GM21515 (cell line): ENCODE data around the gene SHCBP1L.
"Not testable (repeated sequence)": the region's sequence is repeated elsewhere in the genome, so short reads cannot be mapped to it uniquely, and the experiment has no call there.

Experiments used
- ATAC-seq: cut with Tn5 transposase; IDR thresholded peaks from one replicate; pipeline ENCODE4 v1.9.1; 2021; ENCODE audit not compliant: unreplicated experiment

Gene SHCBP1L

DNA sequence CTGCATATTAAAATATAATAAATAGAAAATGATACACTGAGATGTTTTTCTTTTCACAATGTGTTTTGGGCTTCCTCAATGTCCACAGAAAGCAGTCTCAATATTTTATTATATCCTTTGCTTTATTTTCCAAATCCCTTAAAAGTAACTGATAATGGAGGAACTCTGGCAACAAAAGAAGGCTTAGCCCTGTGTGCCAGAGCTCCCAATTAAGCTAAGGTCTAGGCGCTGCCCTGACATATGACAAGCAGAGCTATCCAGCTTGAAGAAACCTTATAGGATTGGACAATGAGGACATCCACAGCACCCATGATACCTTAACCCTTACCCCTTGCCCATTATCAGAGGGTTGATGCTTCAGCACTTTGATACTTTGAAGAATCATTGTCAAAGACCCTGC is 12.9 kb upstream of the SHCBP1L start:
- no peak for ATAC-seq

DNA sequence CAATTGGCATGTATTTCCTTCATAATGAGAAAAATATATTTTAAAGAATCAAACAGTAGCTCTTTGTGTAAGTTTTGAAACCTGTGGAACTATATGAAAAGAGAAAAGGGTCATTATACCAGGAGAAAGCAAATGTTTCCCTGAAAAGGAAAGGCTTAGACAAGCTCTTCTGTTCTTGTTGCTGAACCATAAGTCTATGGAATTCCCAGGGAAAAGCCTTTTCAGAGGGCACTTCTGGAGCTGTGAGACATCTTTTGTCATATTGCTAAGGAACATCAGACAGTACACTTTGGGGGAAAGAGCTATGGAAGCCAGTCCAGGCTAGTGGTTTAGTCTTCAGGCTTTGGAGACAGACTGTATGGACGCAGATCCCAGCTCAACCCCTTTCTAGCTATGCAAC is 12.1 kb upstream of the SHCBP1L start:
- ATAC-seq = no peak

DNA sequence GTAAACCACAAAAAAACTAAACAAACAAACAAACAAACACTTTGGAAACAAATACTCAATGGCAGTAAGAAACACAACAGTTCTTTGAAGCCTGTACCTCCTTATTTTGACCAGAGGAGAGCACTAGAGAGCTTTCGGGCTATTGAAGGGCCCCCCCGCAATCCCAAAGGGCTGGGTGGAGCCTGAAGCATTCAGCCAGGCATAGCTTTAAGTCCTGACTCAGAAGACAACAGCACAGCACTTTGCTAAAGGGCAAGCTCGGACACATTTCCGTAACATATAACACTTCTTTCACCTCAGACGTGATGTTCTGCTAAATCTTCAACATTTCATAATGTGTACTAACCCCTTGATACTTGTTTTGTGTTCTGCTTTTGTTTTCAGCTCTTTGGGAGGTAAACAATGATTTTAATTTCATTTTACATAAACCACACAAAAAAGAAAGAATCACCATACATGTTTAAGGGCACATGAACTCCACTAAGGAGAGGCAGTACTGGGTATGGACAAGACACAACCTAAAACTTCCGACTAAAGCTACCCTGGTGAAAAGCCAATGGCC is 9.7 kb upstream of the SHCBP1L start:
- ATAC-seq = peak; percentile 94

DNA sequence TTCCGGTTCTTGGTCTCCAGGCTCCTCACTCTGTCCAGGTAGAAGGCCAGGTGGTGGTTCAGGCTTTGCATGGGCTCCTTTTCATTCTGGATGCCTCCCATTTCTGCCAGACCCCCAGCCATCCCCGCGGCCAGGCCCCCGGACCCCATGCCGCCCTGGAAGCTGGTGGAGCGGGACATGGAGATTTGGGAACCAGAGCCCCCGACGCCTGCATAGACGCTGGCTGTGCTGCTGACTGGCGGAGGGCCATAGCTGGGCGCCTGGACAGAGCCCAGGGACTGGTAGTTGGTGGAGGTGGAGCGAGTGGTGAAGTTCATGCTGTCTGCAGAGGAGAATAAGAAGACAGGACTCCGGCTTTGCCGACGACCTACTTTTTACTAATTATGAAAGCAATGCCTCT is 7.1 kb upstream of the SHCBP1L start:
- ATAC-seq = no peak

DNA sequence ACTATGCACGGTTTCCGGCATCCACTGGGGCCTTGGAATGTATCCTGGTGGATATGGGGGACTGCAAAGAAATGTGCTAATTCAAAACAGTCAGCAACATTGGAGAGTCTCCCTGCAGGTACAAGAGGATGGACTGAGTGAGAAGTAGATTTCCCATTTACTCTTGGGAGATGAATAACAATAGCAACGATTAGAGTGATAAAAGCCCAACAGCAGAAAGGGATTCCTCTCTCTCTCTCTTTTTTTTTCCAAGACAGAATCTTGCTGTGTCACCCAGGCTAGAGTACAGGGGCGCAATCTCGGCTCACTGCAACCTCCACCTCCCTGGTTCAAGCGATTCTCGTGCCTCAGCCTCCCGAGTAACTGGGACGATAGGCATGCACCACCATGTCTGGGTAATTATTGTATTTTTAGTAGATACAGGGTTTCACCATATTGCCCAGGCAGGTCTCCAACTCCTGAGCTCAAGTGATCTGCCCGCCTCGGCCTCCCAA is 5.0 kb upstream of the SHCBP1L start:
- no peak for ATAC-seq

DNA sequence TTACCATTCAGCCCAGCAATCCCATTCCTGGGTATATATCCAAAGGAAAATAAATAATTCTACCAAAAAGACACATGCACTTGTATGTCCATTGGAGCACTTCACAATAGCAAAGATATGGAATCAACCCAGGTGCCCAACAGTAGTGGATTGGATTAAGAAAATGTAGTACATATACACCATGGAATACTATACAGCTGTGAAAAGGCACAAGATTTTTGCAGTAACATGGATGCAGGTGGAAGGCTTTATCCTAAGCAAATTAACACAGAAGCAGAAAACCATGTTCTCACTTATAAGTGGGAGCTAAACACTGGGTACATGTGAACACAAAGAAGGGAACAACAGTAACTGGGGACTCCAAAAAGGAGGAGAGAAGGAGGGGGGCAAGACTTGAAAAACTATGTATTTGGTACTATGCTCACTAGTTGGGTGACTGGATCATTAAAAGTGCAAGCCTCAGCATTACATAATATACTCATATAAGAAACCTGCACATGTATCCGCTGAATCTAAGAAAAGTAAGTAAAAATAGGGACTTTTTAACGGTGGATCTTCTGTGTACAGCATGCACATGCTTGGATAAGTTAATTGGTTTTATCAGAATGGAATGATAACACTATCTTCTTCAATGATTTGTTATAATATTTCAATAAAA is 3.9 kb upstream of the SHCBP1L start:
- ATAC-seq = no peak

DNA sequence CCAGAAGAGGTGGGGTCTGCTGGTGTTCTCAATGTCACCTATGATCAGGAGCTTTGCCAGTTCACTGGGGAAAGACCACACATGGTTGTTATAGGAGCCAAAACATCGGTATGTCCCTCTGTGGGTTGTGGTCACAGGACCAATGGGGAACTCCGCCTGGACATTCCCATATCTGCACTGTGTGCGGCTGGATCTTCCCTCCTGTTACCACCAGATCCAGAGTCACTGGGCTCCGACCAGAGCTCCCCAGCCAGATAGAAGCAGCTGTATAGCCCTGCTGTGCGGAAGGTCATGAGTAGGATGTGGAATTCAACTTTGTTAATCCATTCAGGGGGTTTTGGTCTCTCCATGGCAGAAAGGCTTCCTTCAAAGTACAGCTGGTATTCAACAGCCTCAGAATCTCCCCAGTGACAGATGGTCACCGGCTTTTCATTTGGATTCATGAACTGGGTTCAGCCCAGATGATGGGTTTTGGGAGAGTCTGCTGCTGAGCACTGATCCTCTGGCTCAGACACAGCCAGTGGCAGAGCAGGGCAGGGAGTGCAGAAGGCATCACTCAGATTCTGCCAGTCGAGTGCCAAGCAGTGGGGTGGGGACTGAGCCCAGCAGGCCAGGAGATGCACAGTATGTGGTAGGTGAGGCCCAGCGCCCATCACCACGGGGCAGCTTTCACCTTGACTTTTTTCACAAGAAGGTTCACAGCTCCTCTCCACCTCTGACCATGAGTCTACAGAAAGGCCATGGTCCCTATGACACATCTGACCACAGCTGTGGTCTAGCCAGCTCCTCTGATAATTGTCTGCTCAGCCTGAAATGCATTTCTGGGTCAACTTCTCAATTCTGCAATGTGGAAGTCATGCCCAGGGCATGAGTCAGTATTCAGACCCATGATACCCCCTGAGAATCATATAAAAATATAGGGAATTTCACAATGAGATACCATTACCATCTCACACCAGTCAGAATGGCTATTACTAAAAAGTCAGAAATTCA is 2.9 kb upstream of the SHCBP1L start:
- no peak for ATAC-seq

DNA sequence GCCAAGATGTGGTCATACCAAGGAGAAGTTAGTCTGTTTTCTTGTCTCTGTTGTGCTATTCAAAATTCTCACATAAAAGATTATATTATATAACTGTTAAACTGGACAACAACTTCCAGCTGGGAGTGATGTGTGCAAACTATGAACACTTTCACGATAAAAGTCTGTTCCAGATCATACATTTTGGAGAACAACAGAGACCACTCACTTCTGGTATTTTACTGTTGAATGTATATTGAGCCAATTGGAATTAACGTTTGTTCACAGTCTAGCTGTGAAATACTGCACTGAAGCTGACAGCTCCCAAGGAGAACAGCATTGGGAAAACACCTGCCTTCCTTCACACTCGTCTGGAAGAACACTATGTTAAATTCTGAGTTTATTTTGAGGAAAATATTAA is 860 bp upstream of the SHCBP1L start:
- ATAC-seq = no peak

DNA sequence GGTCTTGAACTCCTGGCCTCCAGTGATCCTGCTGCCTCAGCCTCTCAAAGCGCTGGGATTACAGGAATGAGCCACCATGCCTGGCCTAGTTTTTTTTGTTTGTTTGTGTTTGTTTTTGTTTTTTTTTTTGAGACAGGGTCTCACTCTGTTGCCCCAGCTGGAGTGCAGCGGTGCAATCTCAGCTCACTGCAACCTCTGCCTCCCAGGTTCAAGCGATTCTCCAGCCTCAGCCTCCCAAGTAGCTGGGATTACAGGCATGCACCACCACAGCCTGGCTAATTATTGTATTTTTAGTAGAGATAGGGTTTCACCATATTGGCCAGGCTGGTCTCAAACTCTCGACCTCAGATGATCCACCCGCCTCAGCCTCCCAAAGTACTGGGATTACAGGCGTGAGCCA is 9.6 kb downstream of the SHCBP1L start:
- not testable (repeated sequence) for ATAC-seq

DNA sequence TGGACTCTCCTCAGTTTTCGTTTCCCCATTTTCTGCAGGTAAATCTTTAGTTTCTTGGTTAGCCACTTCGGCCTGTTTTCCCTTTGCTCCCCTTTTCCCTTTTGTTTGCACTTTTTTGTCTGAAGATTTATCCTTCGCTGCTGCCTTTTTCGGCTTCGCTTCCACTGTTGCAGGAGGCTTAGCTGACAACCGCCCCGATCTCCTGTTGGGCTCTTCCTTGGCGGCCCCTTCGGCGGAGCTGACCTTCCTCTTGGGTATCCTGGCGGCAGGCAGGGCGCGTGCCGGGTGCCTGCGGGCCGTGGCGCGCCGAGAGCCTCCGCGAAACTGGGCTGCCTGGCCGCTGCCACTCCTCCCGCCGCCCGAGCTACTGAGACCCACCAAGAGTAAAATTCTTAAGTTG is 10.8 kb downstream of the SHCBP1L start:
- ATAC-seq = not testable (repeated sequence)

DNA sequence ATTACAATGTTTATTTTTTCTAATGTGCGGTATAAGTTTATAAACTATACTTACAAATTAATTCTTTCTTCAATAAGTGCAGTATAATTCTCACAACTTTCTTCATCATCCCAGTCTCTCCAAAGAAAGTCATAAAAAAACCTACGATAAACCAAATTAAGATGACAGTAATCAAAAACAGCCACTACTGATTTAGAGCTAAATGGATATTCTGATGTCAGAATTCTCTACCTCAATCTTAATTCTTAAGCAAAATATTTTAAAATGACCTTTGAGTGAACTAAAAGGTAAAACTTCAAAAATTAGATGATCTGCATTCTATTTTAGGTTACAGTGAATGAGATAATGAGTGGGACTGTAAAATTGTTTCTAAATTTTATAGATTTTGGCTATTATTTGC is 13.6 kb downstream of the SHCBP1L start:
- no peak for ATAC-seq

DNA sequence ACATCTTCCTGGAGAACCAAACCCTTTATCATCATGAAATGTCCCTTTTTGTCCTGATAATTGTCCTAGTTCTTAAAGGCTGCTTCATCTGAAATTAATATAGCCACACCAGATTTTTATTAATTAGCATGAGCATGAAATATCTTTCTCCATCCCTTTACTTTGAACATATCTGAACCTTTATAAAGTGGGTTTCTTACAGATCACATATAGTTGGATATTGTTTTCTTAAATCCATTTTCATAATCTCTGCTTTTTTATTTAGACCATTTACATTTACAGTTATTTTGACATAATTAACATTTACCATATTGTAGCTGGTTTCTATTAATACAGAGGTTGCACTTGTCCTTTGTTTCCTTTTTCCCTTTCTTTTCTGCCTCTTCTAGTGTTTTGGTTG is 17.2 kb downstream of the SHCBP1L start:
- ATAC-seq = no peak

DNA sequence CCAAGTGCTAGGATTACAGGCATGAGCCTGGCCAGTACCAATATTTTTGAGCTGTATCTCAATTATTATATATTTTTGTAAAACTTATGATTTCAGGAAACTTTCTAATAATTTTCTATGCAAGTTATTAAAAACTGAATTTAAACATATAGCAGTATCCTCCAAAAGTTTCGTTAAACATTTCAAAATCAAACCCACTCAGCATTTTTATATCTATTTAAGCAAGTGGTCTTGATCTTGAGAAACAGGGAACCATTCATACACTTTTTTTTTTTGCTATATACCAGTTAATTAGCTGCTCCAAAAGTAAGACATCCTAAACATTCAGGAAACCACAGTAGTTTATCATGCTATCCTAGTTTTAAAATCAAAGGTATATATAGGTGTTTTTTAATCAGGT is 22.0 kb downstream of the SHCBP1L start:
- ATAC-seq = no peak

DNA sequence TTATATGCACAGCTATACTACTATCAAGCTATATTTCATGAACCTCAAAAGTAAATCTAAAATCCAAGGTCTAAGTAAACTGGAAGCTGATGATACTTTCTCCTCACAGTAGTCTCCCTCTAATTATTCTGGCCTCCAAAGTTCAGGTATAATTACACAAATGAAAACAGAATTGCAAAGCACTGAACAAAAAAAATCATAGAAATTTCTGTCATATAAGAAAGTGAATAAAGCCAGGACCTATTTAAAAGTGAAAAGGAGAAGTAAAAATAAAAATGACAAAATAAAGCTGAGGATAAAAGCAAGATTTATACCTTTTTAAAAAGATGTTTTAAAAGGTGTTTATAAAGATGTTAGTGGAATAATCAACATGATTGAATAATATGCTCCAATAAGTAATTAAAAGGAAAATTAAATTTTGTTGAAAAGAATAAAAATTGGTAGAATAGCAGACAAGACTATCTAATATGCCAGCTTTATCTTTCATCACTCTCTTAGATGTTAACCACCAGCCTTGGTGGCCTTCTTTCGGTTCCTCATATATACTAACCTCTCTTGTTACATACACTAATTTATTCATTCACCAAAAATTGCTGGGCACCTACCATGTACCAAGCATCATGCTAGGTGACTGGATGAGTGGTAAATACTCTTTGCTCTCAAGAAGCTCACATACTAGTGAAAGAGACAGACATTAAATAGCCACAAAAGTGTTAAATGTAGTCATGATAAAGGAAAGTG is 25.1 kb downstream of the SHCBP1L start:
- no peak for ATAC-seq

DNA sequence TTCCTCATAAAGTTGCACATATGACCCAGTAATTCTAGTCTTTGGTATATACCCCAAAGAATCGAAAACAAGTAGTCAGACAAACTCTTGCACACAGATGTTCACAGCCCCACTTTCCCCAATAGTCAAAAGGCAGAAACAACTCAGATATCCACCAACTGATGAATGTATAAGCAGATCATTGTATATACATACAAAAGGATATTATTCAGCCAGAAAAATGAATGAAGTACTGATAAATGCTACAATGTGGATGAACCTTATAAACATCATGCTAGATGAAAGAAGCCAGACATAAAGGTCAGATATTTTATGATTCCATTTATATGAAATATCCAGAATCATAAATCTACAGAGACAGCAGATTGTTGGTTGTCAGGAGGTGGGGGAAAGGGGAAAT is 27.3 kb downstream of the SHCBP1L start:
- no peak for ATAC-seq

DNA sequence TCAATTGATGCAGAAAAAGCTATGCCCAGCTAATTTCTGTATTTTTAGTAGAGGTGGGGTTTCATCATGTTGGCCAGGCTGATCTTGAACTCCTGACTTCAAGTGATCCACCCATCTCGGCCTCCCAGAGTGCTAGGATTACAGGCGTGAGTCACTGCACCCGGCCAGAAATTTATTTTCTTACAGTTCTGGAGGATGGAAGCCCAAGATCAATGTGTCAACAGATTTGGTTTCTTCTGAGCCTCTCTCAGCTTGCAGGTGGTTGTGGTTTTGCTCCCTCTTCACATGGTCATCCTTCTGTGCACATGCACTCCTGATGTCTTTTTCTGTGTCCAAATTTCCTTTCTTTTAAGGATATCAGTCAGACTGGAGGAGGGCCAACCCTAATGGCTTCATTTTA is 35.6 kb downstream of the SHCBP1L start:
- no peak for ATAC-seq

DNA sequence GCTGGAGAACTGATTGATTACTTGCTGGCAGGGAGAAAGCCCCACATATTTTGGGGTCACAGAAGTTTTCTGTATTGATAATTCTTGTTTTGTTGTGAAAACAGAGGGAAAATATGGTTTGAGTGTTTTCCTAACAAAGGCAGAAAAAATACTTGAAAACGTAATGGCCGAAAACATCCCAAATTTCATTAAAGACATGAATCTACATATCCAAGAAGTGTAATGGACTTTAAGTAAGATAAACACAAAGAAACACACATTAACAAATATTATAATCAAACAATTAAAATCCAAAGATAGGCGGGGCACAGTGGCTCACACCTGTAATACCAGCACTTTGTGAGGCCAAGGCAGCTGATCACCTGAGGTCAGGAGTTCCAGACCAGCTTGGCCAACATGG is 39.6 kb downstream of the SHCBP1L start:
- no peak for ATAC-seq

DNA sequence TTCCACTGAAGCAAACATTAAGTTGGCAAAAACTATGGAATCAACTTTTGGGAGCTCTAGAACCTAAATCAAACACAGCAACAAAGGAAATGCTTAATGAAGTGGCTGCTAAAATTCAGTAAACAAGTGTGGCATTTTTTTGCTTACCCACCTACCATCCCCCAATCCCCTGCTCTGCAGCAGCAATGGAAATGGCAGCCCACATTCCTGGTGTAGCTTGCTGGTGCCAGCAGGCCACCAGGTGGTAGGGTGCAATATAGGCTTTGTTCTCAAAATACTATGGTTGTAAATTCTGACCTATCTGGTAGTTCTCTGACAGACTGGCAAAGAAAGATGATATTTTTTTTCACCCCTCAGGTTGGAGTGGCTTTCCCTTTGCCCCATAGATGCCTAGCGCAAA is 42.8 kb downstream of the SHCBP1L start:
- no peak for ATAC-seq

DNA sequence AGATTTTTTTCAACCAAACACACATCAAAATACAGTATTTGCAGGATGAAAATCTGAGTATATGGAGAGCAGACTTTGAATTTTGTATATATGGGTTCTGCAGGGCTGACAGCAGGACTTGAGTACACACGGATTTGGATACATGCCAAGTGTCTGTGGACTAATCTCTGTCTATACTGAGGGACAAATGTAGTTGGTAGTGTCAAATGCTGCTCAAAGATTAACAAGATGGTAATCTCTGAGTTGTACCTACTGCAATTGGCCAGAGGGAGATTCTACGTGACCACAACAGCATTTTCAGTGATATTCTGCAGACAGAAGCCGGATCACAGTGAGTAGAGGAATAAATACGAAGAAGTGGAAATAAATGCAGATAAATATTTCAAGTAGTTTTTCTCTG is 43.4 kb downstream of the SHCBP1L start:
- ATAC-seq = no peak

DNA sequence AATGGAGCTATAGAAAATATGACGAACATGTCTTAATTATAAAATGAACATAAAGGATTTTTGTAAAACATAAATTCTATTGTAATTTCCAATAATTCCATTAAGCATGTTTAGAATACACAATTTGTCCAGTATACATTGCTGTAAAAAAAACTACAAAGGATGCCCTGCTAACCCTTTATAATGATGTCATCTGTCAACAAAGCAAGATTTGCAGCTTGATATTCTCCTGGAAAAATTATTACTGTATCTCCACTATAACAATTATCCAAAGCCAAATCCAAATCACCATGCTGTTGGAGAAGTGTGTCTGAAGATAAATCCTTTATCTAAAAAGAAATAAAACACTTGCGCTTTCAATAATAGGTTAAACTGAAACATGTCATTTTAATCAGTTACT is 47.6 kb downstream of the SHCBP1L start:
- ATAC-seq = no peak

DNA sequence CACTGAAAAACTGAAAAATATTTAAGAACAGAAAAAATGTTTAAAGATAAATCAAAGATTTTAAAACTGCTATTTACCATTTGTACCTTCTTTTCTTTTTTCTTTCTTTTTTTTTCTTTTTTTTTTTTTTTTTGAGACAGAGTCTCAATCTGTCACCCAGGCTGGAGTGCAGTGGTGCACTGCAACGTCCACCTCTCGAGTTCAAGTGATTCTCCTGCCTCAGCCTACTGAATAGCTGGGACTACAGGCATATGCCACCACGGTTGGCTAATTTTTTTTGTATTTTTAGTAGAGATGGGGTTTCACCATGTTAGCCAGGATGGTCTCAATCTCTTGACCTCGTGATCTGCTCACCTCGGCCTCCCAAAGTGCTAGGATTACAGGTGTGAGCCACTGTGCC is 51.0 kb downstream of the SHCBP1L start:
- ATAC-seq = not testable (repeated sequence)
